CD4-positive, CD25-positive, alpha-beta regulatory T cell (primary cell): Measurements from ENCODE around the gene TMEM131. TPM values are rescaled to one million over a fixed set of nuclear protein-coding genes. Genes with fewer than 3 reads are reported as not detected.

Source experiments
- ATAC-seq, 2 donors: fragments of 150-1000 bp; cut with Tn5 transposase; one replicate each; pipeline ENCODE4 v1.10.0; 2021; ENCODE audit warnings: low read depth in 2 of 2, moderate number of reproducible peaks in 2 of 2, moderate library complexity in 1 of 2
- DNase-seq, 3 donors: peaks; one replicate each; pipeline versions ENCODE4 v3.0.0 to v3.0.0-alpha.2; 2012 to 2022; ENCODE audit warnings: mixed read lengths in 1 of 3
- H3K27ac ChIP-seq: one replicate; pipeline ENCODE4 v1.7.0; 2013; ENCODE audit warnings: mild to moderate bottlenecking, low read length; ENCODE audit not compliant: insufficient read depth, poor library complexity, severe bottlenecking
- H3K27me3 ChIP-seq: one replicate; pipeline ENCODE4 v1.7.0; 2013; ENCODE audit warnings: low read length; ENCODE audit not compliant: control insufficient read depth, insufficient read depth
- H3K36me3 ChIP-seq: one replicate; pipeline ENCODE4 v1.7.0; 2013; ENCODE audit warnings: mild to moderate bottlenecking, low read length, moderate library complexity; ENCODE audit not compliant: control insufficient read depth, insufficient read depth
- H3K4me1 ChIP-seq: 2 replicates; pipeline ENCODE4 v1.7.0; 2013; ENCODE audit warnings: mild to moderate bottlenecking, low read length; ENCODE audit not compliant: insufficient read depth, control insufficient read depth, poor library complexity, severe bottlenecking
- H3K4me3 ChIP-seq: one replicate; pipeline ENCODE4 v1.7.0; 2013; ENCODE audit warnings: low read depth, mild to moderate bottlenecking, low read length, moderate library complexity
- H3K9me3 ChIP-seq, 2 experiments: 1 replicate in 1 of 2; 2 replicates in 1 of 2; pipeline ENCODE4 v1.7.0; 2013; ENCODE audit warnings: low read length in 2 of 2, mild to moderate bottlenecking in 1 of 2, moderate library complexity in 1 of 2; ENCODE audit not compliant: control insufficient read depth in 2 of 2
- H3K27ac Mint-ChIP-seq, 3 donors: one replicate each; pipeline ENCODE4 v1.8.0; 2020 to 2022; ENCODE audit warnings: mild to moderate bottlenecking in 3 of 3, mixed read lengths in 3 of 3, moderate library complexity in 2 of 3
- H3K27me3 Mint-ChIP-seq: one replicate; pipeline ENCODE4 v1.8.0; 2022; ENCODE audit warnings: mild to moderate bottlenecking, mixed read lengths
- H3K36me3 Mint-ChIP-seq: one replicate; pipeline ENCODE4 v1.8.0; 2020; ENCODE audit warnings: mixed read lengths
- H3K4me1 Mint-ChIP-seq, 4 donors: one replicate each; pipeline ENCODE4 v1.8.0; 2020 to 2022; ENCODE audit warnings: mixed read lengths in 4 of 4, mild to moderate bottlenecking in 1 of 4
- H3K4me3 Mint-ChIP-seq, 4 donors: one replicate each; pipeline ENCODE4 v1.8.0; 2020 to 2022; ENCODE audit warnings: mild to moderate bottlenecking in 4 of 4, mixed read lengths in 4 of 4, moderate library complexity in 3 of 4
- H3K9me3 Mint-ChIP-seq, 7 donors: one replicate each; pipeline ENCODE4 v1.8.0; 2020 to 2022; ENCODE audit warnings: mixed read lengths in 7 of 7, mild to moderate bottlenecking in 3 of 7, moderate library complexity in 2 of 7
- polyA plus RNA-seq, 4 donors: library from polyadenylated mRNA; unstranded; fragments of 300-500 nt; fragmentation: Illumina TruSeq; gene quantifications; one replicate each; pipeline ENCODE4 v1.2.3, GENCODE V29; 2021
- total RNA-seq: library from RNA; stranded (reverse); gene quantifications from one replicate; pipeline ENCODE4 v1.2.3, GENCODE V29; 2022

The TMEM131 gene
- total and polyA plus RNA-seq, 5 donors from 2014 or later: 6.7 to 34.1 (median 8.0) TPM

GRCh38 chr2:97751752-97752151 is 244.0 kb downstream of the TMEM131 start:
- Mint-ChIP-seq H3K27ac (peak overlapping the region in 1 of 3 donors; percentile 69), H3K36me3 (peaks cover 13% of the 10 kb centered on the region), H3K4me3 (no peak overlapping the region), H3K9me3 (peaks cover 0 to 3% (median 0%) of the 10 kb centered on the region in 7 donors), H3K27me3 (no peaks in the 10 kb centered on the region), H3K4me1 (peaks cover 5 to 21% (median 15%) of the 10 kb centered on the region in 4 donors)
- ATAC-seq (no peak), DNase-seq (no peak)
- Histone ChIP-seq H3K27ac (no peak overlapping the region), H3K36me3 (peaks cover 19% of the 10 kb centered on the region), H3K9me3 (no peaks in the 10 kb centered on the region), H3K27me3 (no peaks in the 10 kb centered on the region), H3K4me1 (peaks cover 5% of the 10 kb centered on the region), H3K4me3 (no peak overlapping the region)

- DNase-seq (no peak), ATAC-seq (no peak)
- H3K4me1 Mint-ChIP-seq: peaks cover 15 to 33% (median 30%) of the 10 kb centered on the region in 4 donors
- H3K4me1 ChIP-seq: peaks cover 17% of the 10 kb centered on the region
- H3K36me3 ChIP-seq: peaks cover 9% of the 10 kb centered on the region
- H3K4me3 Mint-ChIP-seq: no peak overlapping the region
- H3K9me3 ChIP-seq: no peaks in the 10 kb centered on the region
- H3K36me3 Mint-ChIP-seq: peaks cover 9% of the 10 kb centered on the region
- H3K27ac Mint-ChIP-seq: peak overlapping the region in 1 of 3 donors; percentile 38
- H3K27ac ChIP-seq: no peak overlapping the region
- no peaks in the 10 kb centered on the region for H3K27me3 ChIP-seq
- peaks cover 0 to 3% (median 0%) of the 10 kb centered on the region in 7 donors for H3K9me3 Mint-ChIP-seq
- no peak overlapping the region for H3K4me3 ChIP-seq
- no peaks in the 10 kb centered on the region for H3K27me3 Mint-ChIP-seq
Measured at GRCh38 chr2:97750017-97750416, 245.7 kb downstream of the TMEM131 start.

- H3K4me3 Mint-ChIP-seq: no peak overlapping the region
- peaks cover 0 to 3% (median 0%) of the 10 kb centered on the region in 7 donors for H3K9me3 Mint-ChIP-seq
- H3K27ac Mint-ChIP-seq: no peak overlapping the region
- no peak for ATAC-seq
- Histone ChIP-seq H3K4me1 (peaks cover 19% of the 10 kb centered on the region), H3K27ac (no peak overlapping the region), H3K27me3 (no peaks in the 10 kb centered on the region), H3K4me3 (no peak overlapping the region), H3K36me3 (peaks cover 8% of the 10 kb centered on the region), H3K9me3 (no peaks in the 10 kb centered on the region)
- peaks cover 9% of the 10 kb centered on the region for H3K36me3 Mint-ChIP-seq
- DNase-seq: no peak
- H3K4me1 Mint-ChIP-seq: peaks cover 15 to 34% (median 31%) of the 10 kb centered on the region in 4 donors
- no peaks in the 10 kb centered on the region for H3K27me3 Mint-ChIP-seq
Measured at GRCh38 chr2:97749581-97749980, 246.2 kb downstream of the TMEM131 start.

GRCh38 chr2:97747716-97748115 is 248.0 kb downstream of the TMEM131 start:
- H3K36me3 Mint-ChIP-seq: peaks cover 13% of the 10 kb centered on the region
- peaks cover 0 to 3% (median 0%) of the 10 kb centered on the region in 7 donors for H3K9me3 Mint-ChIP-seq

GRCh38 chr2:97747285-97747684 is 248.5 kb downstream of the TMEM131 start:
- peaks cover 13% of the 10 kb centered on the region for H3K36me3 Mint-ChIP-seq
- no peak for DNase-seq
- H3K27ac Mint-ChIP-seq: peak overlapping the region; percentile 8 to 85 (median 48)
- no peak for ATAC-seq
- H3K4me3 Mint-ChIP-seq: no peak overlapping the region
- Histone ChIP-seq H3K9me3 (no peaks in the 10 kb centered on the region), H3K4me1 (peaks cover 27% of the 10 kb centered on the region), H3K27ac (no peak overlapping the region), H3K27me3 (no peaks in the 10 kb centered on the region), H3K4me3 (no peak overlapping the region), H3K36me3 (peaks cover 6% of the 10 kb centered on the region)
- no peaks in the 10 kb centered on the region for H3K27me3 Mint-ChIP-seq
- H3K4me1 Mint-ChIP-seq: peaks cover 34 to 57% (median 51%) of the 10 kb centered on the region in 4 donors
- peaks cover 0 to 3% (median 0%) of the 10 kb centered on the region in 7 donors for H3K9me3 Mint-ChIP-seq

More at GRCh38 chr2:97747716-97748115, 248.0 kb downstream of the TMEM131 start:
- Histone ChIP-seq H3K27ac (no peak overlapping the region), H3K36me3 (peaks cover 6% of the 10 kb centered on the region), H3K4me1 (peaks cover 23% of the 10 kb centered on the region), H3K4me3 (no peak overlapping the region), H3K9me3 (no peaks in the 10 kb centered on the region), H3K27me3 (no peaks in the 10 kb centered on the region)
- DNase-seq: no peak
- Mint-ChIP-seq H3K4me1 (peaks cover 29 to 52% (median 47%) of the 10 kb centered on the region in 4 donors), H3K27ac (peak overlapping the region in 2 of 3 donors; percentile 48 to 85), H3K27me3 (no peaks in the 10 kb centered on the region), H3K4me3 (no peak overlapping the region)
- no peak for ATAC-seq

- peak overlapping the region; percentile 34 for H3K27ac ChIP-seq
Measured at GRCh38 chr2:97745474-97746174, 250.1 kb downstream of the TMEM131 start.

GRCh38 chr2:97743913-97744312 is 251.8 kb downstream of the TMEM131 start:
- Histone ChIP-seq H3K36me3 (peaks cover 2% of the 10 kb centered on the region), H3K4me1 (peaks cover 41% of the 10 kb centered on the region), H3K27me3 (no peaks in the 10 kb centered on the region), H3K9me3 (no peaks in the 10 kb centered on the region), H3K27ac (peak overlapping the region; percentile 58), H3K4me3 (no peak overlapping the region)
- H3K36me3 Mint-ChIP-seq: peaks cover 21% of the 10 kb centered on the region
- no peaks in the 10 kb centered on the region for H3K27me3 Mint-ChIP-seq
- DNase-seq (no peak), ATAC-seq (no peak)
- peaks cover 0 to 3% (median 0%) of the 10 kb centered on the region in 7 donors for H3K9me3 Mint-ChIP-seq
- H3K4me3 Mint-ChIP-seq: peak overlapping the region in 3 of 4 donors; percentile 6 to 36 (median 20)
- H3K27ac Mint-ChIP-seq: peak overlapping the region in 2 of 3 donors; percentile 87 to 89
- peaks cover 47 to 76% (median 59%) of the 10 kb centered on the region in 4 donors for H3K4me1 Mint-ChIP-seq

More at GRCh38 chr2:97745474-97746174, 250.1 kb downstream of the TMEM131 start:
- Histone ChIP-seq H3K27me3 (no peaks in the 10 kb centered on the region), H3K4me1 (peaks cover 41% of the 10 kb centered on the region), H3K4me3 (peak overlapping the region; percentile 66), H3K36me3 (peaks cover 4% of the 10 kb centered on the region), H3K9me3 (no peaks in the 10 kb centered on the region)
- H3K27me3 Mint-ChIP-seq: no peaks in the 10 kb centered on the region
- peak; percentile 69 to 70 for ATAC-seq
- peak overlapping the region; percentile 50 to 77 (median 61) for H3K27ac Mint-ChIP-seq
- peaks cover 0 to 3% (median 0%) of the 10 kb centered on the region in 7 donors for H3K9me3 Mint-ChIP-seq
- peaks cover 42 to 72% (median 58%) of the 10 kb centered on the region in 4 donors for H3K4me1 Mint-ChIP-seq
- DNase-seq: peak in 1 of 3 donors; percentile 76
- peaks cover 14% of the 10 kb centered on the region for H3K36me3 Mint-ChIP-seq
- H3K4me3 Mint-ChIP-seq: peak overlapping the region; percentile 48 to 79 (median 64)
